ENCODE results near the gene CNTN5.

DNA sequence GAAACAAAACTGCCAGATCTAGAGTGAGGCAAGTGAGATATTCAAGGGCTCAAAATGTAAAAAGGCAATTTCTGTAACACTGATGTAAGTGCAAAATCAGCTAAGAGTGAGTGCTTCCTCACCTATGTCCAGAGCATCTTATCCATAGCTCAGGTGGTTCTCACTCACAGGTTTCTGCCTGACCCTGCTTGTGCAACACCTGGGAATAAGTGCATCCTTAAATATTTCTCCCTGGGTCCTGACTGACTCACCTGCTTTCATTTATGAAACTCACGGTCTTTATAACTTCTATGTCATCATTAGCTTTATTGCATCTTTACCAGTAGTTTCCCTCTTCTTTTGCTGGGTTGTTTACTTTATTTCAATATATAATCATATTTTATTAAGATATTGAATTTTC, 260.6 kb downstream of the CNTN5 start:
- TF ChIP-seq, protein P1, sequence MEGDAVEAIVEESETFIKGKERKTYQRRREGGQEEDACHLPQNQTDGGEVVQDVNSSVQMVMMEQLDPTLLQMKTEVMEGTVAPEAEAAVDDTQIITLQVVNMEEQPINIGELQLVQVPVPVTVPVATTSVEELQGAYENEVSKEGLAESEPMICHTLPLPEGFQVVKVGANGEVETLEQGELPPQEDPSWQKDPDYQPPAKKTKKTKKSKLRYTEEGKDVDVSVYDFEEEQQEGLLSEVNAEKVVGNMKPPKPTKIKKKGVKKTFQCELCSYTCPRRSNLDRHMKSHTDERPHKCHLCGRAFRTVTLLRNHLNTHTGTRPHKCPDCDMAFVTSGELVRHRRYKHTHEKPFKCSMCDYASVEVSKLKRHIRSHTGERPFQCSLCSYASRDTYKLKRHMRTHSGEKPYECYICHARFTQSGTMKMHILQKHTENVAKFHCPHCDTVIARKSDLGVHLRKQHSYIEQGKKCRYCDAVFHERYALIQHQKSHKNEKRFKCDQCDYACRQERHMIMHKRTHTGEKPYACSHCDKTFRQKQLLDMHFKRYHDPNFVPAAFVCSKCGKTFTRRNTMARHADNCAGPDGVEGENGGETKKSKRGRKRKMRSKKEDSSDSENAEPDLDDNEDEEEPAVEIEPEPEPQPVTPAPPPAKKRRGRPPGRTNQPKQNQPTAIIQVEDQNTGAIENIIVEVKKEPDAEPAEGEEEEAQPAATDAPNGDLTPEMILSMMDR (IDR thresholded peaks at IDR 0.05), result no peak
- TF ChIP-seq POLR2A (IDR thresholded peaks at IDR 0.05), result no peak

All from esophagus squamous epithelium (tissue), 4 donors.